SK-N-SH (cell line): Measurements from ENCODE around the gene ARAF. TPM values are rescaled to one million over a fixed set of nuclear protein-coding genes. Genes with fewer than 3 reads are reported as not detected.

ENCODE experiments used
- CTCF ChIA-PET: fragments of 300-600, 350-600 bp; formaldehyde crosslinking; extraction: SDS; loops from one replicate; lab custom pipeline; 2021; lab: Yijun Ruan, JAX
- POLR2A ChIA-PET: fragments of 350-600 bp; sonication (Branson Sonifier 250); formaldehyde crosslinking; extraction: SDS; loops from one replicate; lab custom pipeline; 2020; ENCODE audit warnings: antibody characterized with exemption, inconsistent platforms; lab: Yijun Ruan, JAX
- DNase-seq: peaks from one replicate; pipeline ENCODE4 v3.0.0; 2012
- H2AFZ ChIP-seq: fragments of 200-600 bp; sonication (generic); 2 replicates; pipeline ENCODE4 v1.8.1; 2016; ENCODE audit warnings: antibody characterized with exemption, mild to moderate bottlenecking, low read depth
- H3F3A ChIP-seq: fragments of 200-600 bp; sonication (generic); replicated peaks from 2 replicates; pipeline ENCODE3; 2016; ENCODE audit warnings: antibody characterized with exemption, mild to moderate bottlenecking; ENCODE audit not compliant: insufficient read depth
- H3K27ac ChIP-seq, 2 experiments: fragments of 200-500 bp in 1 of 2; fragments of 200-600 bp in 1 of 2; sonication (Bioruptor generic) in 1 of 2; sonication (generic), shearing (Covaris generic) in 1 of 2; 2 replicates each; pipeline versions ENCODE4 v1.5.1 to v1.6.1; 2014 to 2016; ENCODE audit warnings: low read depth in 2 of 2, inconsistent platforms in 1 of 2, low read length in 1 of 2, mild to moderate bottlenecking in 1 of 2, mixed read lengths in 1 of 2
- H3K27me3 ChIP-seq: fragments of 200-600 bp; sonication (generic), shearing (Covaris generic); 2 replicates; pipeline ENCODE4 v1.6.1; 2016; ENCODE audit warnings: mixed run types; ENCODE audit not compliant: insufficient read depth
- H3K36me3 ChIP-seq, 2 experiments: fragments of 200-500 bp in 1 of 2; fragments of 200-600 bp in 1 of 2; sonication (Bioruptor generic) in 1 of 2; sonication (generic) in 1 of 2; replicated peaks in 1 of 2; 2 replicates each; pipeline versions ENCODE3 to v1.5.1; 2014 to 2016; ENCODE audit warnings: low read length in 1 of 2, mild to moderate bottlenecking in 1 of 2; ENCODE audit not compliant: insufficient read depth in 2 of 2, control insufficient read depth in 1 of 2
- H3K4me1 ChIP-seq, 2 experiments: fragments of 200-500 bp in 1 of 2; fragments of 200-600 bp in 1 of 2; sonication (Bioruptor generic) in 1 of 2; sonication (generic), shearing (Covaris generic) in 1 of 2; 2 replicates each; pipeline versions ENCODE4 v1.5.1 to v1.6.1; 2014 to 2016; ENCODE audit warnings: low read depth in 1 of 2, low read length in 1 of 2, mixed run types in 1 of 2; ENCODE audit not compliant: insufficient read depth in 2 of 2, control insufficient read depth in 1 of 2
- H3K4me2 ChIP-seq: fragments of 200-600 bp; sonication (generic), shearing (Covaris generic); 2 replicates; pipeline ENCODE4 v1.6.1; 2017; ENCODE audit warnings: mixed run types
- H3K4me3 ChIP-seq, 2 experiments: fragments of 200-500 bp in 1 of 2; fragments of 200-600 bp in 1 of 2; sonication (Bioruptor generic) in 1 of 2; sonication (generic), shearing (Covaris generic) in 1 of 2; 2 replicates each; pipeline versions ENCODE4 v1.5.1 to v1.8.1; 2014 to 2016; ENCODE audit warnings: low read depth in 2 of 2, inconsistent platforms in 1 of 2, low read length in 1 of 2, mild to moderate bottlenecking in 1 of 2, mixed read lengths in 1 of 2, moderate library complexity in 1 of 2
- H3K79me2 ChIP-seq: fragments of 200-600 bp; sonication (generic); 2 replicates; pipeline ENCODE4 v1.8.1; 2017; ENCODE audit warnings: mild to moderate bottlenecking; ENCODE audit not compliant: insufficient read depth
- H3K9ac ChIP-seq: fragments of 200-600 bp; sonication (generic); 2 replicates; pipeline ENCODE4 v1.6.1; 2017; ENCODE audit warnings: mixed run types
- H3K9me2 ChIP-seq: fragments of 200-600 bp; sonication (generic); 2 replicates; pipeline ENCODE4 v1.6.1; 2017; ENCODE audit warnings: mixed run types
- H3K9me3 ChIP-seq: fragments of 200-600 bp; sonication (generic); 2 replicates; pipeline ENCODE4 v1.6.1; 2017; ENCODE audit warnings: mixed run types, mild to moderate bottlenecking, moderate library complexity
- H4K20me1 ChIP-seq: fragments of 200-600 bp; sonication (generic); 2 replicates; pipeline ENCODE4 v1.6.1; 2017; ENCODE audit warnings: mild to moderate bottlenecking, mixed run types; ENCODE audit not compliant: insufficient read depth
- EZH2phosphoT487 ChIP-seq: fragments of 200-600 bp; sonication (generic); IDR thresholded peaks from 2 replicates; pipeline ENCODE4 v1.6.1; 2017; ENCODE audit warnings: low read depth, mixed run types, mild to moderate bottlenecking, antibody characterized with exemption, moderate library complexity, borderline replicate concordance
- FOSL2 ChIP-seq: IDR thresholded peaks from 2 replicates; pipeline ENCODE4 v1.4.0; 2012; ENCODE audit warnings: low read depth, mild to moderate bottlenecking, moderate library complexity, borderline replicate concordance
- FOXJ3 ChIP-seq: sonication (generic); formaldehyde crosslinking; IDR thresholded peaks from 2 replicates; pipeline ENCODE4 v1.5.1; 2020; ENCODE audit warnings: mild to moderate bottlenecking, missing genetic modification reagents
- FOXM1 ChIP-seq: IDR thresholded peaks from 2 replicates; pipeline ENCODE4 v1.4.0; 2012; ENCODE audit warnings: low read depth, mild to moderate bottlenecking
- GATA2 ChIP-seq: sonication (generic); formaldehyde crosslinking; IDR thresholded peaks from 2 replicates; pipeline ENCODE4 v1.5.0; 2020; ENCODE audit warnings: mild to moderate bottlenecking, missing genetic modification reagents
- NFIC ChIP-seq: IDR thresholded peaks from 2 replicates; pipeline ENCODE4 v1.4.0; 2012; ENCODE audit warnings: borderline replicate concordance
- NRF1 ChIP-seq: IDR thresholded peaks from 2 replicates; pipeline ENCODE4 v1.6.1; 2012; ENCODE audit warnings: low read depth, mild to moderate bottlenecking, low read length
- RAD21 ChIP-seq: IDR thresholded peaks from 2 replicates; pipeline ENCODE4 v1.6.1; 2012; ENCODE audit warnings: mild to moderate bottlenecking, low read length
- RCOR1 ChIP-seq: fragments of 150-350 bp; IDR thresholded peaks from 2 replicates; pipeline ENCODE4 v1.6.1; 2017; ENCODE audit warnings: antibody characterized with exemption, low read length
- SIN3A ChIP-seq: IDR thresholded peaks from 2 replicates; pipeline ENCODE4 v1.6.1; 2012; ENCODE audit warnings: low read depth, mild to moderate bottlenecking, low read length, moderate library complexity, borderline replicate concordance
- SMC3 ChIP-seq: IDR thresholded peaks from 2 replicates; pipeline ENCODE4 v1.6.1; 2012; ENCODE audit warnings: low read depth, low read length, improper control_type of control experiment
- TCF12 ChIP-seq: IDR thresholded peaks from 2 replicates; pipeline ENCODE4 v1.4.0; 2012
- TEAD4 ChIP-seq: IDR thresholded peaks from 2 replicates; pipeline ENCODE4 v1.4.0; 2012; ENCODE audit warnings: mild to moderate bottlenecking, borderline replicate concordance; ENCODE audit not compliant: insufficient read depth
- YY1 ChIP-seq: IDR thresholded peaks from 2 replicates; pipeline ENCODE4 v1.4.0; 2012; ENCODE audit warnings: low read depth, mild to moderate bottlenecking
- WGBS: methylation state at CpG from one replicate; pipeline ENCODE4 v1.1.6; 2017; ENCODE audit warnings: low lambda C conversion rate; 5-methylcytosine and 5-hydroxymethylcytosine counted together
- polyA plus RNA-seq, 3 experiments: library from polyadenylated mRNA; depleted of rRNA; stranded (reverse); fragments of >200 nt; gene quantifications; 2 replicates each; pipeline ENCODE4 v1.2.3, GENCODE V29; 2012
- TF ChIP-seq, protein P1 (sequence below): fragments of 200-600 bp; sonication (generic); IDR thresholded peaks from 2 replicates; pipeline ENCODE4 v1.6.1; 2017; ENCODE audit warnings: antibody characterized with exemption, mild to moderate bottlenecking, moderate library complexity
- TF ChIP-seq, protein P2 (sequence below): fragments of 150-350 bp; IDR thresholded peaks from 2 replicates; pipeline ENCODE4 v1.6.1; 2017; ENCODE audit warnings: antibody characterized with exemption, low read length, low read depth, borderline replicate concordance

ARAF gene
- polyA plus RNA-seq, 1 of the 3 experiments (the other 2 are of a cell fraction): 48.6 TPM

DNA sequence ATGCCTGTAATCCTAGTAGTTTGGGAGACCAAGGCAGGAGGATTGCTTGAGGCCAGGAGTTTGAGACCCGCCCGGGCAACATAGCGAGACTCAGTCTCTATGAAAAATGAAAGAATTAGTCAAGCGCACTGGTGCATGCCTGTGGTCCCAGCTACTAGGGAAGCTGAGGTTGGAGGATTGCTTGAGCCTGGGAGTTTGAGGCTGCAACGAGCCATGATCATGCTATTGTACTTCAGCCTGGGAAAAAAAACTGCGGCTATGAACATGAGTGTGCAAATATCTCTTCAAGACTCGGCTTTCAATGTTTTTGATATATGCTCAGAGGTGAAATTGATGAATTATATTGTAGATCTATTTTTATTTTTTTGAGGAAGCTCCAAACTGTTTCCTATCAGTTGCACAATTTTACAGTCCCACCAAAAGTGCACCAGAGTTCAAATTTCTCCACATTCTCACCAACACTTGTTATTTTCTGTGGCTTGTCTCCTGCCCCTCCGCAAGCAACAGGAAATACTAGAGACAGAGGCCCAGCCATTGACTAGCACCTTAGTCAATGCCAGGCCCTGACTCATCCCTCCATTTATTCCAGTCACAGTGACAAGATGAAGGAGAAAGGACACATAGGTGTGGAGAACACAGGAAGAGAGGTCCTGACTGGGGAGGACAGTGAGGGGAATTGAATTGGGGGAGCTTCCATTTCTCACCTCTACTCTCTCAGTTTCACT is 44.9 kb upstream of the ARAF start:
- H3K9me3 ChIP-seq: no peaks in the 10 kb centered on the region
- H3K9me2 ChIP-seq: no peaks in the 10 kb centered on the region
- no peaks in the 10 kb centered on the region for H3K79me2 ChIP-seq
- H3F3A ChIP-seq: peaks cover 7% of the 10 kb centered on the region
- no peaks in the 10 kb centered on the region for H4K20me1 ChIP-seq
- WGBS: 49% methylated on average over 8 of the region's 8 CpGs
- TF ChIP-seq, protein P1, sequence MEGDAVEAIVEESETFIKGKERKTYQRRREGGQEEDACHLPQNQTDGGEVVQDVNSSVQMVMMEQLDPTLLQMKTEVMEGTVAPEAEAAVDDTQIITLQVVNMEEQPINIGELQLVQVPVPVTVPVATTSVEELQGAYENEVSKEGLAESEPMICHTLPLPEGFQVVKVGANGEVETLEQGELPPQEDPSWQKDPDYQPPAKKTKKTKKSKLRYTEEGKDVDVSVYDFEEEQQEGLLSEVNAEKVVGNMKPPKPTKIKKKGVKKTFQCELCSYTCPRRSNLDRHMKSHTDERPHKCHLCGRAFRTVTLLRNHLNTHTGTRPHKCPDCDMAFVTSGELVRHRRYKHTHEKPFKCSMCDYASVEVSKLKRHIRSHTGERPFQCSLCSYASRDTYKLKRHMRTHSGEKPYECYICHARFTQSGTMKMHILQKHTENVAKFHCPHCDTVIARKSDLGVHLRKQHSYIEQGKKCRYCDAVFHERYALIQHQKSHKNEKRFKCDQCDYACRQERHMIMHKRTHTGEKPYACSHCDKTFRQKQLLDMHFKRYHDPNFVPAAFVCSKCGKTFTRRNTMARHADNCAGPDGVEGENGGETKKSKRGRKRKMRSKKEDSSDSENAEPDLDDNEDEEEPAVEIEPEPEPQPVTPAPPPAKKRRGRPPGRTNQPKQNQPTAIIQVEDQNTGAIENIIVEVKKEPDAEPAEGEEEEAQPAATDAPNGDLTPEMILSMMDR: no peak
- TF ChIP-seq YY1: no peak
- no peak for TF ChIP-seq EZH2phosphoT487
- no peak for TF ChIP-seq NRF1
- no peak for TF ChIP-seq FOSL2
- no peak for TF ChIP-seq SIN3A
- TF ChIP-seq GATA2 (CRISPR knock-in tag): no peak
- TF ChIP-seq NFIC: no peak
- TF ChIP-seq, protein P2, sequence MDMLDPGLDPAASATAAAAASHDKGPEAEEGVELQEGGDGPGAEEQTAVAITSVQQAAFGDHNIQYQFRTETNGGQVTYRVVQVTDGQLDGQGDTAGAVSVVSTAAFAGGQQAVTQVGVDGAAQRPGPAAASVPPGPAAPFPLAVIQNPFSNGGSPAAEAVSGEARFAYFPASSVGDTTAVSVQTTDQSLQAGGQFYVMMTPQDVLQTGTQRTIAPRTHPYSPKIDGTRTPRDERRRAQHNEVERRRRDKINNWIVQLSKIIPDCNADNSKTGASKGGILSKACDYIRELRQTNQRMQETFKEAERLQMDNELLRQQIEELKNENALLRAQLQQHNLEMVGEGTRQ: no peak
- no peak for TF ChIP-seq RCOR1
- TF ChIP-seq TCF12: no peak
- no peak for TF ChIP-seq FOXJ3 (CRISPR knock-in tag)
- no peak for TF ChIP-seq SMC3
- TF ChIP-seq FOXM1: no peak
- no peak for TF ChIP-seq RAD21
- TF ChIP-seq TEAD4: no peak
- H3K4me1 ChIP-seq: no peaks in the 10 kb centered on the region; a peak in 2 of 4 replicates
- no peak overlapping the region for H3K9ac ChIP-seq
- no peak overlapping the region for H3K4me2 ChIP-seq
- no peaks in the 10 kb centered on the region for H3K27me3 ChIP-seq
- ChIA-PET CTCF (interaction anchor here (1.3 kb wide), 1 partner anchor 19 kb away, joined by 6 read pairs; no protein-coding TSS in a partner anchor), POLR2A (no interaction called here)
- no peaks in the 10 kb centered on the region for H3K36me3 ChIP-seq
- H2AFZ ChIP-seq: no peak overlapping the region
- no peak overlapping the region for H3K4me3 ChIP-seq
- H3K27ac ChIP-seq: peak overlapping the region in 1 of 2 experiments; percentile 24; a peak in 1 of 4 replicates
- DNase-seq: no peak
